K562 (cell line): ENCODE results near the gene BORCS5. TPM values are rescaled to one million over a fixed set of nuclear protein-coding genes. Genes with fewer than 3 reads are reported as not detected.

Experiments used
- ATAC-seq: fragments of 200-7000 bp; cut with Tn5 transposase; 3 replicates; pipeline ENCODE4 v1.9.1; 2020; ENCODE audit warnings: moderate library complexity
- BruUV-seq: library from RNA; stranded (reverse); fragments of 400-500 nt; replicated peaks from 2 replicates; lab custom pipeline; 2021; lab: Mats Ljungman, UMichigan
- CTCF ChIA-PET: fragments of 300-600 bp; formaldehyde crosslinking; extraction: SDS; loops from one replicate; lab custom pipeline; 2021; ENCODE audit warnings: low intra/inter-chr PET ratio; lab: Yijun Ruan, JAX
- POLR2A ChIA-PET: fragments of 300-600, 350-650 bp; sonication (Branson Sonifier 250); formaldehyde crosslinking; extraction: SDS; loops from one replicate; lab custom pipeline; 2021; ENCODE audit warnings: antibody characterized with exemption, inconsistent platforms; lab: Yijun Ruan, JAX
- DNase-seq, 4 experiments: peaks; one replicate each; pipeline versions ENCODE4 v3.0.0 to v3.0.0-alpha.2; 2011 to 2018; ENCODE audit warnings: low spot score in 3 of 4, mixed read lengths in 3 of 4; ENCODE audit errors: extremely low read depth in 1 of 4
- FAIRE-seq: peaks from 2 replicates; lab custom pipeline; 2011; peaks lifted over from hg19 to GRCh38; lab: Jason Lieb, UNC
- H2AFZ ChIP-seq: 2 replicates; pipeline ENCODE4 v1.6.0; 2011; ENCODE audit warnings: low read depth, low read length, control low read depth, inconsistent platforms
- H3K27ac ChIP-seq: fragments of 200-600 bp; 3 replicates; pipeline ENCODE4 v1.8.0; 2011; ENCODE audit warnings: low read depth, mild to moderate bottlenecking, control low read depth, inconsistent platforms, low read length, moderate library complexity, mixed read lengths; ENCODE audit errors: extremely low read depth
- H3K27me3 ChIP-seq, 2 experiments: fragments of 300-600 bp in 1 of 2; 2 replicates in 1 of 2; 3 replicates in 1 of 2; pipeline versions ENCODE4 v1.6.0 to v1.8.0; 2011; ENCODE audit warnings: inconsistent platforms in 2 of 2, low read length in 2 of 2, mild to moderate bottlenecking in 1 of 2, mixed read lengths in 1 of 2, moderate library complexity in 1 of 2; ENCODE audit not compliant: control insufficient read depth in 2 of 2, insufficient read depth in 2 of 2
- H3K36me3 ChIP-seq: fragments of 300-600 bp; 3 replicates; pipeline ENCODE4 v1.8.0; 2011; ENCODE audit warnings: mild to moderate bottlenecking, low read length, inconsistent platforms; ENCODE audit not compliant: control insufficient read depth, insufficient read depth
- H3K4me1 ChIP-seq, 2 experiments: fragments of 200-600 bp in 1 of 2; replicated peaks in 1 of 2; 2 replicates in 1 of 2; 3 replicates in 1 of 2; pipeline versions ENCODE4 v1.5.1 to v1.8.0; 2011; ENCODE audit warnings: inconsistent platforms in 2 of 2, low read length in 2 of 2, mild to moderate bottlenecking in 1 of 2, mixed read lengths in 1 of 2, moderate library complexity in 1 of 2; ENCODE audit not compliant: control insufficient read depth in 2 of 2, insufficient read depth in 2 of 2
- H3K4me2 ChIP-seq: 2 replicates; pipeline ENCODE4 v1.6.1; 2011; ENCODE audit warnings: low read length, control low read depth, inconsistent platforms, mixed read lengths; ENCODE audit not compliant: insufficient read depth
- H3K4me3 ChIP-seq: fragments of 200-600 bp; sonication (generic), shearing (Covaris generic); 2 replicates; pipeline ENCODE4 v1.5.1; 2016; ENCODE audit warnings: control low read depth, inconsistent platforms
- H3K79me2 ChIP-seq: fragments of 200-600 bp; 3 replicates; pipeline ENCODE4 v1.8.0; 2011; ENCODE audit warnings: low read length, inconsistent platforms; ENCODE audit not compliant: control insufficient read depth, insufficient read depth
- H3K9ac ChIP-seq, 2 experiments: 2 replicates each; pipeline versions ENCODE4 v1.6.0 to v1.6.1; 2011; ENCODE audit warnings: low read depth in 2 of 2, low read length in 2 of 2, control low read depth in 1 of 2, inconsistent platforms in 1 of 2, mild to moderate bottlenecking in 1 of 2, mixed read lengths in 1 of 2; ENCODE audit not compliant: insufficient read depth in 1 of 2
- H3K9me1 ChIP-seq: one replicate; pipeline ENCODE4 v1.6.0; 2011; ENCODE audit warnings: inconsistent platforms, mild to moderate bottlenecking, low read length, moderate library complexity; ENCODE audit not compliant: control insufficient read depth, insufficient read depth
- H3K9me3 ChIP-seq: replicated peaks from 2 replicates; pipeline ENCODE4 v1.5.1; 2011; ENCODE audit warnings: low read depth, low read length, inconsistent platforms; ENCODE audit not compliant: control insufficient read depth, insufficient read depth
- H4K20me1 ChIP-seq: replicated peaks from 2 replicates; pipeline ENCODE4 v1.6.1; 2011; ENCODE audit warnings: low read length, inconsistent platforms, mixed read lengths; ENCODE audit not compliant: control insufficient read depth, insufficient read depth
- CC2D1A ChIP-seq: fragments of 450-650 bp; IDR thresholded peaks from 2 replicates; pipeline ENCODE4 v1.6.1; 2017; ENCODE audit warnings: mild to moderate bottlenecking
- GABPA ChIP-seq: fragments of 200-800 bp; sonication (Bioruptor generic); conservative IDR thresholded peaks from 2 replicates; pipeline ENCODE4 v1.6.1; 2016; ENCODE audit warnings: low read depth, missing genetic modification characterization, missing compliant biosample characterization
- HDGF ChIP-seq: fragments of 450-650 bp; IDR thresholded peaks from 2 replicates; pipeline ENCODE4 v1.6.1; 2016
- LEF1 ChIP-seq: fragments of 450-650 bp; IDR thresholded peaks from 2 replicates; pipeline ENCODE4 v1.6.1; 2016; ENCODE audit warnings: mild to moderate bottlenecking
- MTA1 ChIP-seq: fragments of 450-650 bp; IDR thresholded peaks from 2 replicates; pipeline ENCODE4 v1.6.1; 2017; ENCODE audit warnings: borderline replicate concordance
- NFATC3 ChIP-seq: fragments of 450-650 bp; IDR thresholded peaks from 2 replicates; pipeline ENCODE4 v1.6.1; 2017; ENCODE audit warnings: mild to moderate bottlenecking
- RFX1 ChIP-seq: fragments of 450-650 bp; IDR thresholded peaks from 2 replicates; pipeline ENCODE4 v1.6.1; 2016; ENCODE audit warnings: mild to moderate bottlenecking, moderate library complexity
- SMC3 ChIP-seq: conservative IDR thresholded peaks from 2 replicates; pipeline ENCODE4 v1.6.1; 2011; ENCODE audit warnings: low read depth, low read length, improper control_type of control experiment; ENCODE audit not compliant: insufficient read depth
- THRAP3 ChIP-seq: fragments of 450-650 bp; IDR thresholded peaks from 2 replicates; pipeline ENCODE4 v1.6.1; 2016; ENCODE audit warnings: mild to moderate bottlenecking, inconsistent platforms, borderline replicate concordance
- ZNF274 ChIP-seq: IDR thresholded peaks from 2 replicates; pipeline ENCODE4 v1.6.1; 2011; ENCODE audit warnings: low read depth, mild to moderate bottlenecking, low read length, moderate library complexity, borderline replicate concordance
- WGBS: fragments of 100-300 bp; shearing (Covaris generic); methylation state at CpG from one replicate; pipeline ENCODE4 v1.1.6; 2016; ENCODE audit warnings: low coverage, mixed read lengths; ENCODE audit not compliant: insufficient coverage; ENCODE audit errors: missing lambda C conversion rate; 5-methylcytosine and 5-hydroxymethylcytosine counted together
- in situ Hi-C: fragments of 300-500 bp; cut with MboI; formaldehyde crosslinking; loops from 4 replicates; pipeline ENCODE4 v1.15.0; 2018; ENCODE audit warnings: inconsistent platforms, mixed read lengths
- intact Hi-C: fragments of 100-400 bp; cut with micrococcal nuclease; formaldehyde crosslinking; loops from 2 replicates; pipeline ENCODE4 v1.14.2; 2022
- polyA plus RNA-seq, 8 experiments: library from polyadenylated mRNA; depleted of rRNA in 4 of 8; stranded (reverse) in 5 of 8; unstranded in 3 of 8; fragments of >200 nt; fragmentation: Nextera tagmentation in 2 of 8; fragmentation: Illumina TruSeq in 1 of 8; extraction: Ambion mirVana in 2 of 8; extraction: Trizol in 1 of 8; gene quantifications; 2 replicates each; pipeline versions ENCODE4 v1.2.1 to v1.2.3, GENCODE V29; 2011 to 2014; ENCODE audit warnings: inconsistent platforms in 1 of 8, missing spikeins in 1 of 8
- total RNA-seq, 7 experiments: library from RNA; depleted of rRNA in 6 of 7; stranded (reverse); fragments of >200 nt in 6 of 7; fragmentation: Illumina TruSeq in 2 of 7; extraction: Trizol in 2 of 7; gene quantifications; 2 replicates each; pipeline versions ENCODE4 v1.2.1 to v1.2.3, GENCODE V29; 2011 to 2021; ENCODE audit warnings: low replicate concordance in 1 of 7
- TF ChIP-seq, protein P1 (sequence below): fragments of 150-350 bp; IDR thresholded peaks from 2 replicates; pipeline ENCODE4 v1.6.1; 2014; ENCODE audit warnings: low read depth, mild to moderate bottlenecking, low read length, borderline replicate concordance
- TF ChIP-seq, protein P2 (sequence below): fragments of 450-650 bp; IDR thresholded peaks from 2 replicates; pipeline ENCODE4 v1.6.1; 2016
- TF ChIP-seq, protein P3 (sequence below): sonication (generic); formaldehyde crosslinking; IDR thresholded peaks from 2 replicates; pipeline ENCODE4 v1.8.0; 2023; ENCODE audit warnings: missing genetic modification reagents, mild to moderate bottlenecking, borderline replicate concordance

The BORCS5 gene
- total and polyA plus RNA-seq, 9 of the 15 experiments (the other 6 are each of a cell fraction or from before 2014, with no cell fraction given), result 0.31 to 12.4 (median 6.6) TPM

DNA sequence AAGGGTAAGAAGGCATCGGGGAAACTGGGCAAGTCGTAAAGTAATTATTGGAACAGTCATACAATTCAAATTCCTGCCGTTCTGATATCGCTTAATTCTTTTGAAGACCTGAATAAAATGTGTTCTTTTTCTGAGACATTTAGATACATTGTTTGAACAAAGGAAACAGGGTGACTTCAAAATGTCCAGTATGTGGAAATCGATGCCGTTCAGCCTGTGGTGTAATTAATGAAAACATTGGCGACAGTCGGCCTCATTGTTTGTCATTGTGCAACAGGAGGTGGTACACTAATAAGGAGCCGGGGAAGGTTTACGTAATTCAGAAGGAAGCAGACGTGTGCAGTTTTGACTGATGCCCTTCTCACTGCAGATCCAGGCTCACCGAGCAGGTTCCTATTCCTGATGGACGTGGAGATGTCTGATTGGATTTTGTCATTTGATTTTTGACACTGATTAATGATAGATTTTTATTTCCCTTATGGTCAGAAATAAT is 92.7 kb downstream of the BORCS5 start:
- H3K4me3 ChIP-seq, result no peak overlapping the region
- intact Hi-C loops, result no loop called here
- CTCF ChIA-PET, result no interaction called here
- no peak overlapping the region for H2AFZ ChIP-seq
- H3K27ac ChIP-seq, result no peak overlapping the region
- H3K9me1 ChIP-seq, result no peaks in the 10 kb centered on the region
- POLR2A ChIA-PET, result no interaction called here
- H3K9ac ChIP-seq, result no peak overlapping the region
- H4K20me1 ChIP-seq, result 0 out of 2 replicates have a peak, but pooled peaks cover 3% of the 10 kb centered on the region
- ATAC-seq (no peak), DNase-seq (no peak), FAIRE-seq (no peak)
- no peaks in the 10 kb centered on the region for H3K9me3 ChIP-seq
- H3K4me2 ChIP-seq, result no peak overlapping the region
- in situ Hi-C loops, result no loop called here
- no peaks in the 10 kb centered on the region for H3K79me2 ChIP-seq
- WGBS, result 81% methylated on average over 12 of the region's 13 CpGs
- no TSS peak for BruUV-seq
- no peaks in the 10 kb centered on the region for H3K36me3 ChIP-seq
- H3K27me3 ChIP-seq, result no peaks in the 10 kb centered on the region
- no peaks in the 10 kb centered on the region for H3K4me1 ChIP-seq
- TF ChIP-seq LEF1 (no peak), SMC3 (no peak), GABPA (tag) (no peak), MTA1 (no peak), RFX1 (no peak), ZNF274 (no peak), HDGF (no peak), THRAP3 (no peak), NFATC3 (no peak), CC2D1A (no peak)
- TF ChIP-seq, protein P1, sequence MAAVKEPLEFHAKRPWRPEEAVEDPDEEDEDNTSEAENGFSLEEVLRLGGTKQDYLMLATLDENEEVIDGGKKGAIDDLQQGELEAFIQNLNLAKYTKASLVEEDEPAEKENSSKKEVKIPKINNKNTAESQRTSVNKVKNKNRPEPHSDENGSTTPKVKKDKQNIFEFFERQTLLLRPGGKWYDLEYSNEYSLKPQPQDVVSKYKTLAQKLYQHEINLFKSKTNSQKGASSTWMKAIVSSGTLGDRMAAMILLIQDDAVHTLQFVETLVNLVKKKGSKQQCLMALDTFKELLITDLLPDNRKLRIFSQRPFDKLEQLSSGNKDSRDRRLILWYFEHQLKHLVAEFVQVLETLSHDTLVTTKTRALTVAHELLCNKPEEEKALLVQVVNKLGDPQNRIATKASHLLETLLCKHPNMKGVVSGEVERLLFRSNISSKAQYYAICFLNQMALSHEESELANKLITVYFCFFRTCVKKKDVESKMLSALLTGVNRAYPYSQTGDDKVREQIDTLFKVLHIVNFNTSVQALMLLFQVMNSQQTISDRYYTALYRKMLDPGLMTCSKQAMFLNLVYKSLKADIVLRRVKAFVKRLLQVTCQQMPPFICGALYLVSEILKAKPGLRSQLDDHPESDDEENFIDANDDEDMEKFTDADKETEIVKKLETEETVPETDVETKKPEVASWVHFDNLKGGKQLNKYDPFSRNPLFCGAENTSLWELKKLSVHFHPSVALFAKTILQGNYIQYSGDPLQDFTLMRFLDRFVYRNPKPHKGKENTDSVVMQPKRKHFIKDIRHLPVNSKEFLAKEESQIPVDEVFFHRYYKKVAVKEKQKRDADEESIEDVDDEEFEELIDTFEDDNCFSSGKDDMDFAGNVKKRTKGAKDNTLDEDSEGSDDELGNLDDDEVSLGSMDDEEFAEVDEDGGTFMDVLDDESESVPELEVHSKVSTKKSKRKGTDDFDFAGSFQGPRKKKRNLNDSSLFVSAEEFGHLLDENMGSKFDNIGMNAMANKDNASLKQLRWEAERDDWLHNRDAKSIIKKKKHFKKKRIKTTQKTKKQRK, result no peak
- TF ChIP-seq, protein P2, sequence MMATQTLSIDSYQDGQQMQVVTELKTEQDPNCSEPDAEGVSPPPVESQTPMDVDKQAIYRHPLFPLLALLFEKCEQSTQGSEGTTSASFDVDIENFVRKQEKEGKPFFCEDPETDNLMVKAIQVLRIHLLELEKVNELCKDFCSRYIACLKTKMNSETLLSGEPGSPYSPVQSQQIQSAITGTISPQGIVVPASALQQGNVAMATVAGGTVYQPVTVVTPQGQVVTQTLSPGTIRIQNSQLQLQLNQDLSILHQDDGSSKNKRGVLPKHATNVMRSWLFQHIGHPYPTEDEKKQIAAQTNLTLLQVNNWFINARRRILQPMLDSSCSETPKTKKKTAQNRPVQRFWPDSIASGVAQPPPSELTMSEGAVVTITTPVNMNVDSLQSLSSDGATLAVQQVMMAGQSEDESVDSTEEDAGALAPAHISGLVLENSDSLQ, result no peak
- TF ChIP-seq, protein P3, sequence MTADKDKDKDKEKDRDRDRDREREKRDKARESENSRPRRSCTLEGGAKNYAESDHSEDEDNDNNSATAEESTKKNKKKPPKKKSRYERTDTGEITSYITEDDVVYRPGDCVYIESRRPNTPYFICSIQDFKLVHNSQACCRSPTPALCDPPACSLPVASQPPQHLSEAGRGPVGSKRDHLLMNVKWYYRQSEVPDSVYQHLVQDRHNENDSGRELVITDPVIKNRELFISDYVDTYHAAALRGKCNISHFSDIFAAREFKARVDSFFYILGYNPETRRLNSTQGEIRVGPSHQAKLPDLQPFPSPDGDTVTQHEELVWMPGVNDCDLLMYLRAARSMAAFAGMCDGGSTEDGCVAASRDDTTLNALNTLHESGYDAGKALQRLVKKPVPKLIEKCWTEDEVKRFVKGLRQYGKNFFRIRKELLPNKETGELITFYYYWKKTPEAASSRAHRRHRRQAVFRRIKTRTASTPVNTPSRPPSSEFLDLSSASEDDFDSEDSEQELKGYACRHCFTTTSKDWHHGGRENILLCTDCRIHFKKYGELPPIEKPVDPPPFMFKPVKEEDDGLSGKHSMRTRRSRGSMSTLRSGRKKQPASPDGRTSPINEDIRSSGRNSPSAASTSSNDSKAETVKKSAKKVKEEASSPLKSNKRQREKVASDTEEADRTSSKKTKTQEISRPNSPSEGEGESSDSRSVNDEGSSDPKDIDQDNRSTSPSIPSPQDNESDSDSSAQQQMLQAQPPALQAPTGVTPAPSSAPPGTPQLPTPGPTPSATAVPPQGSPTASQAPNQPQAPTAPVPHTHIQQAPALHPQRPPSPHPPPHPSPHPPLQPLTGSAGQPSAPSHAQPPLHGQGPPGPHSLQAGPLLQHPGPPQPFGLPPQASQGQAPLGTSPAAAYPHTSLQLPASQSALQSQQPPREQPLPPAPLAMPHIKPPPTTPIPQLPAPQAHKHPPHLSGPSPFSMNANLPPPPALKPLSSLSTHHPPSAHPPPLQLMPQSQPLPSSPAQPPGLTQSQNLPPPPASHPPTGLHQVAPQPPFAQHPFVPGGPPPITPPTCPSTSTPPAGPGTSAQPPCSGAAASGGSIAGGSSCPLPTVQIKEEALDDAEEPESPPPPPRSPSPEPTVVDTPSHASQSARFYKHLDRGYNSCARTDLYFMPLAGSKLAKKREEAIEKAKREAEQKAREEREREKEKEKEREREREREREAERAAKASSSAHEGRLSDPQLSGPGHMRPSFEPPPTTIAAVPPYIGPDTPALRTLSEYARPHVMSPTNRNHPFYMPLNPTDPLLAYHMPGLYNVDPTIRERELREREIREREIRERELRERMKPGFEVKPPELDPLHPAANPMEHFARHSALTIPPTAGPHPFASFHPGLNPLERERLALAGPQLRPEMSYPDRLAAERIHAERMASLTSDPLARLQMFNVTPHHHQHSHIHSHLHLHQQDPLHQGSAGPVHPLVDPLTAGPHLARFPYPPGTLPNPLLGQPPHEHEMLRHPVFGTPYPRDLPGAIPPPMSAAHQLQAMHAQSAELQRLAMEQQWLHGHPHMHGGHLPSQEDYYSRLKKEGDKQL (CRISPR knock-in tag), result no peak
